Measurements from ENCODE around the gene GBP2.
A peak's percentile ranks its signal among the peaks of the same experiment; 100 is the strongest.

The GBP2 gene

DNA sequence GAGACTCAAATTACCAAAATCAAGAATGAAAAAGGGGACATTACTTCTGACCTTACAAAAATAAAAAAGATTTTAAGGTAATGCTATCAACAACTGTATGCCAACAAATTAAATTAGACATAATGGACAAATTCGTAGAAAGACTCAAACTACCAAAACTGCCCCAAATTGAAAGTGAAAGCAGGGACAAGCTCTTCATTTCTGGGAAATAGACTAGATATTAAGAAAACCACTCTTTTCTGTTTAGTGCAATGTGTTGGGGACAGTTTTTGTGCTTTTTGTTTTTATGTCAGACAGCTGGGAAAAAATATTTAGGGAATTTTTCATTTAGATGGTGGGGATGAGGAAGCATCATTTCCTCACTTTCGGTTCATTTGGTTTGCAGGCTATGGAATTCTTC, 56.0 kb downstream of the GBP2 start:
- H3K4me3 ChIP-seq (ENCODE audit: low read depth, low read length) = no peak overlapping the region
- DNase-seq (ENCODE audit: low read depth) = no peak
- TF ChIP-seq, protein P1, sequence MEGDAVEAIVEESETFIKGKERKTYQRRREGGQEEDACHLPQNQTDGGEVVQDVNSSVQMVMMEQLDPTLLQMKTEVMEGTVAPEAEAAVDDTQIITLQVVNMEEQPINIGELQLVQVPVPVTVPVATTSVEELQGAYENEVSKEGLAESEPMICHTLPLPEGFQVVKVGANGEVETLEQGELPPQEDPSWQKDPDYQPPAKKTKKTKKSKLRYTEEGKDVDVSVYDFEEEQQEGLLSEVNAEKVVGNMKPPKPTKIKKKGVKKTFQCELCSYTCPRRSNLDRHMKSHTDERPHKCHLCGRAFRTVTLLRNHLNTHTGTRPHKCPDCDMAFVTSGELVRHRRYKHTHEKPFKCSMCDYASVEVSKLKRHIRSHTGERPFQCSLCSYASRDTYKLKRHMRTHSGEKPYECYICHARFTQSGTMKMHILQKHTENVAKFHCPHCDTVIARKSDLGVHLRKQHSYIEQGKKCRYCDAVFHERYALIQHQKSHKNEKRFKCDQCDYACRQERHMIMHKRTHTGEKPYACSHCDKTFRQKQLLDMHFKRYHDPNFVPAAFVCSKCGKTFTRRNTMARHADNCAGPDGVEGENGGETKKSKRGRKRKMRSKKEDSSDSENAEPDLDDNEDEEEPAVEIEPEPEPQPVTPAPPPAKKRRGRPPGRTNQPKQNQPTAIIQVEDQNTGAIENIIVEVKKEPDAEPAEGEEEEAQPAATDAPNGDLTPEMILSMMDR (IDR thresholded peaks at IDR 0.05; ENCODE audit: insufficient read depth, low read depth, low read length, missing control alignments) = no peak

DNA sequence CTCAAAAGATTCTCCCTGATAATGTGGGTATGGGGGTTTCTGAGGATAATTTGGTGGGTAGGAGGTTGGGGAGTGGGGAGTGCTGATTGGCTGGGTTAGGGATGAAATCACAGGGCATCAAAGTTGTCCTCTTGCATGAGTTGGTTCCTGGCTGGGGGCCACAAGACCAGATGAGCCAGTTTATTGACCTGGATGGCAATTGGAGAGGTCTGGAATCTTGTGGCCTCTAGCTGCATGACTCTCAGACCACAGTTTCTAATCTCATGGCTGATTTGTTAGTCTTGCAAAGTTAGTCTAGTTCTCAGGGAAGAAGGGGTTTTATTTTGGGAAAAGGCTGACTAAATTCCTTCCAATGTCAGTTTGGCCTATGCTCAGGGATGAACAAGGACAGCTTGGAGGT, 57.6 kb downstream of the GBP2 start:
- H3K4me3 ChIP-seq (ENCODE audit: low read depth, low read length) = no peak overlapping the region
- no peak for DNase-seq (ENCODE audit: low read depth)
- TF ChIP-seq, protein P1 (IDR thresholded peaks at IDR 0.05; ENCODE audit: insufficient read depth, low read depth, low read length, missing control alignments) = no peak

DNA sequence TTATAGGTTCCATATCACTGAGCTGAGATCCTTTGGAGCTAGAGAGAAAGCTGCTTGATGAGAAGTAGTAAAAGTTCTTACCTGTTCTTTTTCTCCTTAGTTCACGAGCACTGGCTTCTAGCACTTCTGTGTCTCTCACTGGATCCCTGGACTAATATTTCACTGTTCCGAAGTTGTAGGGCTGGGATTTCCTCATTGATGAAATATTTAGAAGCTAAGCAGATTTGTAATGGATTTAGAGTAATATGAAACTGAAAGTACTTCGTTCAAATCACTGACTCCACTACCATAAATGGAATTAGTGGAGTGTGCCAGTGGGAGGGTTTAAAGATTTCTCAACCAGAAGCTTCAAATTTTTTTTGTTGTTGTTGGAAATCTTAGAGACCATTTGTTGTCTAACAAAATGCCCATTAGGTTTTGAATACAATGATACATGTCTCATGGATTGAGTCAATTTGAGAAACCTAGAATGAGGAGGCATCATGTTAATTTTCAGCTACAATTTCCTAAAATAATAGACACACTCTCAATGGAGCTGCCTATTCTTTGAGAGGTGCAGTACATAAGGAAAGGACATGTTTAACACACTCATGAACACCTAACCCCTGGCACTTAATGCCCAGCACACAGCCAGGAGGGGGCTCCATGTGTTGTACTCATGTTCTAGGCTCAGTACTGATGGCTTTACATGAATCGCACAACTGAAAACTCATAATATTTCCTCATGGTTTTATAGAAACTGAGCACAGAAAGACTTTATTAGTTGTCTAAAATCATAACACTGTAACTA, 60.6 kb downstream of the GBP2 start, which contains the start of gene GBP1:
Gene GBP1, minus strand, starts transcription at position 130 of the 790 bp plus-strand sequence. CDS start 1,974 bp downstream, outside the sequence.
- TF ChIP-seq, protein P1 (IDR thresholded peaks at IDR 0.05; ENCODE audit: insufficient read depth, low read depth, low read length, missing control alignments) = no peak
- peak; percentile 70 for DNase-seq (ENCODE audit: low read depth)

DNA sequence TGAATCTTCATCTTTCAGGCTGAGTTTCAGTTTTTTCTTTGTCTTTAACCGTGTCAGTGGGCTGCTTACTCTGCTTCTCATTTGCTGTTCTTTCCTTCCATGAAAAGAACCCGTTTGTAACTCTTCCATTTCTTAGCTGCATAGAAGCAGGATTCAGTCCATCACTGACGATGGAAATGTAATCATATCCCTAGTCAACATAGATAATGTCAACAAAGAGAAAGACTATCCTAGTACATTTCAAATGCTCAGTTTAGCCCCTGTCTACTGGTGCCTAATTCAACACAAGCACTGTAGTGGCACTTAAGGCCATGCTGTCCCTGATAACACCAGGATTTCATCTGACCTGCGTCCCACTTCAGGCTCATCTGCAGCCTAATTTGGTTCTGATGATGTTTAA, 61.3 kb downstream of the GBP2 start:
- peak overlapping the region; percentile 83 for H3K4me3 ChIP-seq (ENCODE audit: low read depth, low read length)
- TF ChIP-seq, protein P1 (IDR thresholded peaks at IDR 0.05; ENCODE audit: insufficient read depth, low read depth, low read length, missing control alignments) = no peak
- DNase-seq (ENCODE audit: low read depth) = no peak

More for the DNA sequence above, 60.6 kb downstream of the GBP2 start, which contains the start of gene GBP1:
- peak within 1 kb of the TSS; percentile 83 for H3K4me3 ChIP-seq (ENCODE audit: low read depth, low read length)

DNA sequence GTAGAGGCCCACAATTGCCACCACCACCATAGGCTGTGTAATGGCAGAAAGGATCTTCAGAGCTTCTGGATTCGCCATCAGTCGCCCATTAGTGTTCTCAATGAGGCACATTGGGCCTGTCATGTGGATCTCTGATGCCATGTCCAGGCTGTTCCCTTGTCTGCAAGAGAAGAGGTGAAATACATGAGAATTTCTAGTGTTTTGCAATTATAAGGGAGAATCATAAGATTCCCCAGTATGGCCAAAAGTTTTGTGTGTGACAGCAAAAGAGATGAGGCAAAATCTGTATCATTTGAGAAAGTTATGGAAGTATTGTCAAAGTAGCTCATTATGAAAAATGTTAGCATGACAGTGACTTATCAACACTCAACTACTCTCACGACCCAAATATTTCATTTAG, 62.8 kb downstream of the GBP2 start:
- H3K4me3 ChIP-seq (ENCODE audit: low read depth, low read length) = no peak overlapping the region

DNA sequence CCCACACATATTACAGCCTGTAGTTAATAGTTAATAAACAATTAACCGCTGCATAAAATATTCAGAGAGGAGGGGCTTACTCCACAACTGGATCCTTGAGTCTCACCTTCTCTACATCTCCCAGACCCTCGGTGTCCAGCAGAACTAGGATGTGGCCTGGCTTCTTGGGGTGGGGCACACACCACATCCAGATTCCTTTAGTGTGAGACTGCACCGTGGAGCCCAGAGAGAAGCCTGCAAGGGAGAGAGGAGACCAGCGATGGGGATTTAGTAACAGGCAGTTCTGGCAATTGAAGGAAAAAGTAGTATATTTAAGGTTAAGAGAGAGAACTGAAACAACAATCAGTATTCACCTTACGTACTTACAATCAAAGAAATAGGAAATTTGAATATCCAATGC, 65.8 kb downstream of the GBP2 start:
- no peak for DNase-seq (ENCODE audit: low read depth)
- TF ChIP-seq, protein P1 (IDR thresholded peaks at IDR 0.05; ENCODE audit: insufficient read depth, low read depth, low read length, missing control alignments) = no peak
- H3K4me3 ChIP-seq (ENCODE audit: low read depth, low read length) = no peak overlapping the region

More for the DNA sequence above, 62.8 kb downstream of the GBP2 start:
- TF ChIP-seq, protein P1 (IDR thresholded peaks at IDR 0.05; ENCODE audit: insufficient read depth, low read depth, low read length, missing control alignments) = no peak
- no peak for DNase-seq (ENCODE audit: low read depth)

Measured in GM12865 (cell line).